DMS153 (cell line): ENCODE measurements around the gene NACC2.
A peak's percentile ranks its signal among the peaks of the same experiment; 100 is the strongest.
"Not testable (repeated sequence)": the region's sequence is repeated elsewhere in the genome, so short reads cannot be mapped to it uniquely, and the experiment has no call there.

ENCODE experiments used
- DNase-seq: peaks from one replicate; lab custom pipeline; 2025; lab: John Stamatoyannopoulos, UW

The NACC2 gene

DNA sequence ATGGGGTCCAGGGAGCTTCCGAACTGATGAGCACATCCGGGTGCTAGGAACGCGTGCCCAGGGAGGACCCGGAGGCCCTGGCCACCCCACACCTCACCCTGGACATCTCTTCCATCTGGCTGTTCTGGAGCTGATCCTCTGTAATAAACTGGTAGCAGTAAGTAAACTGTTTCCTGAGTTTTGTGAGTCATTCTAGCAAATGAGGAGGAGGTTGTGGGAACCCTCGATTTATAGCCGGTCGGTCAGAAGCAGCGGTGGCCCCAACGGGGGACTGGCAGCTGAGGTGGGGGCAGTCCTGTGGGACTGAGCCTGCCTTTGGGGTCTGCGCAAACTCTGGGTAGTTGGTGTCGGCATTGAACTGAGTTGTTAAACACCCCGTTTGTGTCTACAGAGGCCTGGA, 118.6 kb downstream of the NACC2 start:
- no peak for DNase-seq

DNA sequence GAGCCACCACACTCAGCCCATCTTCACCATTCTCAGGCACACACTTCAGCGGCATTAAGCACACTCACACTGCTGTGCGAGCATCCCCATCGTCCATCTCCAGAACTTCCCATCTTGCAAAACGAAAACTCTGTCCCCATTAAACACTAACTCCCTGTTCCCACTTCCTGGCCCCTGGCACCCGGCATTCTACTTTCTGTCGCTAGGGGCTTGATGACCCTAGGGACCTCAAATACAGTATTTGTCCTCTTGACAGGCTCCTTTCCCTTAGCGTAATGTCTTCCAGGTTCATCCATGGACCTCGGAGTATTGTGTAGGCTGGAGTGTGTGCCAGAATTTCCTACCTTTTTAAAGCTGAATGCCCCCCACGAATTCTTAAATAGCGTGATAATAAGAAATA, 119.3 kb downstream of the NACC2 start:
- no peak for DNase-seq

DNA sequence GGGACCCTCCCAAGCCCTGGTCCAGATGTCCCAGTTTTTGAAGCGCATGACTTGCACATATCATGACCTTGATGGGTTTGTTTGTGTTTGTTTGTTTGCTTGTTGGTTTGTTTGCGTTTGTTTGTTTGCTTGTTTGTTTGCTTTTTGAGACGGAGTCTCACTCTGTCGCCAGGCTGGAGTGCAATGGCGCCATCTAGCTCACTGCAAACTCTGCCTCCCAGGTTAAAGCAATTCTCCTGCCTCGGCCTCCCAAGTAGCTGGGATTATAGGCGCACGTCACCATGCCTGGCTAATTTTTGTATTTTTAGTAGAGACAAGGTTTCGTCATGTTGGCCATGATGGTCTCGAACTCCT, 120.9 kb downstream of the NACC2 start:
- DNase-seq, result no peak

DNA sequence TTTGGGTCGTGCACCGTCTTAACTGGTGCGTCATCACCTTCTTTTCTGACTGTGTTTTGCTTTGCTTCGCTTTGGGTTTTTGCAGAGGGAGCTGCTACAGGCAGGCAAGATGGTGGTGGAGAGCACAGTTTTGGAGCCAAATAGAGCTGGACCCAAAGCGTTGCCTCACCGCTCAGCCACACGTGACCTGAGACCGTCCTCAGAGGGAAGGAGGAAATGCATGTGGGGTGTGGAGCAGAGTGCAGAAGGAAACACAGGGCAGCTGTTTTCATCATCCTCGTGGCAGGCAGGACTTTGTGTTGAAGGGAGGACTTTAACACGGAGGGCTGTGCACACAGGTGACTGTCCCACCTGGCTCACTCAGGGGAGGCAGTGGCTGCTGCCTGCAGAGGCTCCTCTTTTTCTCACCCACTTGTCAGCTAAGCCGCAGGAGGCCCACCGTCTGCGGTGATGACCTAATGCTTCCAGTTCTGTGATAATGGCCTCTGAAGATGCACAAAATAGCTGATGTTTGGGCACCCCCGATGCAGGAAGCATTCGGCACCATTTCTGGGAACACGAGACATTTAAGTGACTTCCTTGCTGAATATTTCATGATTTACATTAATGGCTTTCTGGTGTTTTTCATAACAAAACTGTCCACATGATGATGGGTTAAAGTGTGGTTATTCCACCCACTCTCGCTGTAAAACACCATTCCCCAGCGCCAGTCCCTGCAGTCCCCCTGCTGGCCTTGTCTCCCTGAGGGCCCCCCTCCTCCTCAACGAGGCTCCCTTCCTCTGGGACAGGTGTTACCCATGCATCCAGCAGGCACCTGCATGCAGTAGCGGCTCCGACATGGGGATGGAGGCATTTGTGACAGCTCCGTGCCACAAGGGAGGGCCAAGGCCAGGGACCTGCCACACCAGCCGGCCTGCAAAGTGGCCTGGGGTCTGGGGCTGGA, 121.5 kb downstream of the NACC2 start:
- DNase-seq, result no peak

DNA sequence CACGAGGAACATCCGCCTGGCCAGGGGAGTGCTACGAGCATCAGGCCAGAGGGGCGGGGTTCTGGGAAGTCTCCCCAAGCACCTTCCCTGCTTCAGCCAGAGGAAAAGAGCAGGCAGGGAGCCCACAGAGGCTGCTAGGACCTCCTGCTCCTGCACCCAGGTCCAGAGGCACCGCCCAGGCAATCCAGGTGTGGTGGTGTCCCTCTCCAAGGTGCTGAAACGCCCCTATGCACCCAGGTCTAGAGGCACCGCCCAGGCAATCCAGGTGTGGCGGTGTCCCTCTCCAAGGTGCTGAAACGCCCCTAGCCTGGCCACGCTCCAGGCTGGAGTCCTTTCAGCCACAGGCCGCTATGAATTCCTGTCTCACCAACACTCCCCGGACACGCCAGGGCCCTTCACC, 123.2 kb downstream of the NACC2 start:
- no peak for DNase-seq

DNA sequence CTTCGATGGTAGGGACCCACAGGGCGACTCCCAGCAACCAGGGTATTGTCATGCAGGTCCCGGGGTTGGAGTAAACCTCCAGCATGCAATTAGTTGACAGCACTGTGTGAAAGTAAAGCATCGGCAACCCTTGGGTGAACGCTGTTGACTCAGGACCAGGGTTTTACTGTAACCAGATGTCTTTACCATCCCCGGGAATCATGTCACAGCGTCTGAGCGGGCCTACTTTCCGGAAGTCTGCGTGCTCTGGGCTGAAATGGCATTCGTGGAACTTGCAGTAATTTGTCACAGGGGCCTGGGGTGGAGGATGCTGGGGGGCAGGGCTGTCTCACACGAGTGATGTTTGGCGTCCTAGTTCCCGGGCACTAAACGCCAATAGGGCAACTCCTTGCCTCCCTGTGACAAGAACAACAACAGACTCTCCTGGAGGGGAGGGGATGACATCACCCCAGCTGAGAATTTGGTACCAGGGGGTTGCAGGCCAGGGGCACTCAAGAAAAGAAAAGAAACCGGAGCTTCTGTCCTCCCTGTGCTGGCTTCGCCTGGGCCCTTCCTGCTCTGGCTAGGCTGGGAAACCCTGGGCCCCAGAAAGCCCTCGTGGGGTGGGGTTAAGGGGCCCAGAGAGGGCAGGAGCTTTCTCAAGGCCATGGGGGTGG, 123.8 kb downstream of the NACC2 start:
- DNase-seq, result no peak

DNA sequence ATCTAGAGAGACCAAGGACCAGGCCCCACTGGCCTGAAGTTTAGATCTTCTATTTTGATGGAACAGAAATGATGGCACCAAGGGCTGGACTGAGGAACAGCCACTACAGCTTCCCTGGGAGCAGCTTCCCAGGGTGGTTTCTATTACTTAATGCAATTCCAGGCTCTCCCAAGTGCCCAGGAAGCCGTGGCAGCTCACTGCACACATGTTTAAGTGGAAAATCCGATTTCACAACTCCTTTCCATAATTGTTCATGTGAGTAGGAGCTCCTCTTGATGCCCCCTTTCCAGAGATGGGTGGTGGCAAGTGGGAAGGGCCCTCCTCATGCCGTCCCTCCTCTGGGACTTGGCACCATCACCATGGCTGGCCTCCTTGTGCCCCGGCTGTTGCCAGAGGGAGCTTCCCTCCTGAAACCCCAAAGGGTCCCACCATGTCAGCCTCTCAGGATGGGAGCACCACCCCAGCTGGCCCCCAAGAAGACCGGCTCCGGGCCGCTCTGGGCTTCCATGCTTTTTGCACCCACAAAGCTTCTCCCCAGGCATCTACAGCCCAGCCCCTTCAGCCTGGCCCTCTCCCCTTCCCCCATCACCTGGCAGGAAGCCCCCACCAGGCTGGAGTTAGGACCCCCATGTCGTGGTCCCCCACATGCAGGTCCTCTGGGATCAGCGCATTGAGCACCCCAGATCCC, 124.8 kb downstream of the NACC2 start:
- DNase-seq, result no peak

DNA sequence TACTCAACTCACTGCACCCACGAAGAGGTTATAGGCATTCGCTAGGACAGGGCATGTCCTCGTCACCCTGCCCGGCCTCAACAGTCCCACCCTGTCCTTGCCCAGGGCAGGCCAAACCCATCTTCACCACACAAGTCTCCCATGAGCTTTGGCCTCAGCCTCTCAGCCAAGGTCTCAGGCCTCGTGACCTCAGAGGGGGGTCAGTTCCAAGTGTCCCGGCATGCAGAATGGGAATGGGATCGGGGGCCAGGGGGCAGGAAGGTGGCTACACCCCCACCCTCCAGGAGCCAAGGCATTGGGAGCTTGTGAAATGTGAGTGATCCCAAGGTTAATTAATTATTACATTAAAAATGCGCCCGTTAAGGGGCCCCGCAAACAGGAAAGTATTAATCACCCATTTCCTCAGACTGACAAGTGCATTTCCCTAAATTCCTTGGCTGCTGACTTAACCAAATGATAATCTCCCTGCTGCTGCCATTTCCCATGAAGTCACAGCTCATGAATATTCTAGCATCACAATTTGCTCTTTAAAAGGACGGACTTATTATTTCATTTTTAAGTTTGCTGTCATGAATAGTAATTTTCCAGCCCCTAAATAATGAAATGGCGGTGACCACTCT, 125.9 kb downstream of the NACC2 start:
- no peak for DNase-seq

DNA sequence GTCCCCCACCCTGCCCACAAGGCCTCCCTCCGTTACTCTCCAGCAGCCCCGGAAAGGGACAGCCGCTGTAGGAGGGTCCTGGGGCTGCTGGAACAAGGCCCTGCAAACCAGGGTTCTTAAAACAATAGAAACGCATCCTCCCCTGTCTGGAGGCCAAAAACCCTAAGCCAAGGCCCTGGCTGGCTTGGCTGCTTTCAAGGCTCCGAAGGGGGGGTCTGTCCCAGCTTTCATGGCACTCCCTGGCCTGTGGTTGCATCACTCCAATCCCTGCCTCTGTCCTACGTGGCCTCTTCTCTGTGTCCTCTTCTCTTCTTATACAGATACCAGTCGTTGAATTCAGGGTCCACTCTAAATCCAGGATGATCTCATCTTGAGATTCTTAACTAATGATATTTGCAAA, 126.5 kb downstream of the NACC2 start:
- no peak for DNase-seq

DNA sequence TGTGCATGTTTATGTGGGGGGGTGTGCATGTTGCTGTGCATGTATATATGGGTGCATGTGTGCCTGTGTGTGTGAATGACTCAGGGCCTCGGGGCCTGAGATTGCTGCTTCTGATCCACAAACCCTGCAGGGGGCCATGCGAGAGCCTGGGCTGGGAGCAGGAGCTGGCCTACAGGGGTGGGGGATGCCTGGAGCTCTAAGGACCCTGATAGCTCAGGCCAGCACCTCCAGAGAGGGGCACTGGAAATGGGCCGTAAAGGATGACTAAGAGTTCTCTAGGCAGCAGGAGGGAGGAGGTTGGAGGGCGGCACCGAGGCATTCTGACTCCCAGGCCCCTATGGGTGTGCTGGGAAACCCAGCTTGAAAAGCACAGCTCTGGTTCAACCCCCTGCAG, 127.0 kb downstream of the NACC2 start:
- DNase-seq, result no peak

DNA sequence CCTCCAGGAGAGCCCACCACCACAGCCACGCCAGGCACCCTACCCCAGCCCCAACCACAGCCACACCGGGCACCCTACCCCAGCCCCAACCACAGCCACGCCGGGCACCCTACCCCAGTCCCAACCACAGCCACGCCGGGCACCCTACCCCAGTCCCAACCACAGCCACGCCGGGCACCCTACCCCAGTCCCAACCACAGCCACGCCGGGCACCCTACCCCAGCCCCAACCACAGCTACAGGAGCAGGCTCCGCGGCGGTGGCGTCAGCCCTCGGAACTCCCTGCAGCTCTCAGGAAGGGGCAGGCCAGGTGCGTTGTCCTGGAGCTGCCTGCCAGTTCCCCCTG, 128.2 kb downstream of the NACC2 start:
- DNase-seq, result not testable (repeated sequence)

DNA sequence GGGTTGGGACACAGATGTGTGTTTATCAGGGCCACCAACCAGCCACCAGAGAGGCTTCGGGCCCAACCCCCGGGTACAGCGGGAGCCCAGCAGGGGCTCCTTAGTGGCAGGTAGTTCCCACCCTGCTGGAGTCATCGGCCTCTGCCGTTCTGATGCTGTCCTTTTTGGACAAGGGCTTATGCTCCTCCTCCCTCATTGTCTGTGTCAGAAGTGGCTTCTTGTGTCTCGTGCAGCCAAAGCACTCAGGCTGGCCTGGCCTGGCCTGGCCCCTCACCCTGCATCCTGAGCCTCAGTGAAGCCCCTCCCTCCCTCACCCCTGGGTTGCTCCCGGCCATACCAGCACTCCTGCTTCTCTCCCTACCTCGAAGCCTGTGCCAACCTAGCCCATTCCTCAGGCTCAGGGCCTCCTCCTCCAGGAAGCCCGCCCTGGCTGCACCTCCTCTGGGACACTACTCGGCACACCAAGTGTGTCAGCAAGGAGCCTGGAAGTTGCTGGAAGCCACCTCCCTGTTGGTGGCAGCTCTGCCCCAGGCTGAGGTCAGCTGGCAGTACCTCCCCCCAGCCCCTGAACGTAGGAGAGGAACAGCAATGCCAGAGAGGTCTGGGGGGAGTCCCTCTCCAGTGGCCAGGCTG, 129.8 kb downstream of the NACC2 start:
- DNase-seq, result no peak

DNA sequence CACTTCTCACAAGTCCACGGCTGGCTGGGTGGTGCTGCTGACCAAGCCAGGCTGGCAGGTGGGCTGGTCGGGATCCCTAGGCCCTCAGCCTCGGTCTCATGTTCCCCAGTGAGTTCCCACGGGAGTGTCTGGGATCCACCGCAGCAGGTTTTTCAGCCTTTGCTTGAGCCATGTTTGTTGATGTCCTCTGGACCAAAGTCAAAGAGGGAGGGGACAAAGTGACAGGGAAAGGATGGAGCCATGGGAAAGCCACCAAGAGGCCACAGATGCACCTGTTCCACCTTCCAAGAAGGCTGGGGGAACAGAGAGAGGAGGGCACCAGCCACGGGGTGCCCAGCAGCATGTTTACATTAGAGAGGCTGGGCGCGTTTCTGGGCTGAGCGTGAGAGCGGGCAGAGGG, 131.2 kb downstream of the NACC2 start:
- no peak for DNase-seq

DNA sequence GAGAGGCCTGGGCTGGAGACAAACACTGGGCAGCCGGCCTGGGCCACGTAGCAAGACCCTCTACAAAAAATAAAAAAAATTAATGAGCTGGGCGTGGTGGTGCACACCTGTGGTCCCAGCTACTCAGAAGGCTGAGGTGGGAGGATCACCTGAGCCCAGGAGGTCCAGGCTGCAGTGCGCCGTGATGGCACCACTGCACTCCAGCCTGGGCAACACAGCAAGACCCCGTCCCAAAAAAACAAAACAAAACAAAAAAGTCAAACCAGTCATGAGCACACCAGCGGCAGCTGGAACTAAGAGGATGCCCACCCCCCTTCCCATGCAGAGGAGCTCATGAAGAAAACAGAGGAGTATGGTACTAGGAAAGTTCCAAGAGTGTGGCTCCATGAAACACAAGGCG, 131.8 kb downstream of the NACC2 start:
- no peak for DNase-seq

DNA sequence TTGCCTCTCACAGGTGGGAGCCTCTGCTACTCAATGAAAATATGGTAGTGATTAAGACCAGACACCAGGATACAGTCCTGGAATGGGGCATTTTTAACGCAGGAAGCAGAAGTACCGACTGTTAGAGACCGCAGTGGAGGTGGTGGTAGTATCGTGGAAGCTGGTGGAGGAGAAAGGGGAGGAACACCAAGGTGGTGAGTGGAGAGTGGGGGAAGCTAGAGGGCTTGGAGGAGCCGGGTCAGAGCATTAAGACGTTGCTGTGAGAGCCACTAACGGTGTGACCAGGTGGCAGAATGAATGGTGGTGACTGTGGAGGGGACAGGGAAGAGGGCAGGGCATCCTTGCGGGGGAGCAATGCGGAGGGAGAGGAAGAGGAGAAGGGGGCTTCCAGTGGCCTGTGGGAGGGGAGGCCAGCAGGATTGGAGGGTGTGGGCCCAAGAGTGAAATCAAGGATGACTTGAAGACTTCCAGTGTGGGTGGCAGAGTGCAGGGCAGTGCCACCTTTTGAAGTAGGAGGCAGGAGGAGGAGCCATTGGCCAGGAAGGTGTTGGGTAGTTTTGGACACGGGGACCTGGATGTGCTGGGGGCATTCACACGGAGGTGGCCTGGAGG, 132.3 kb downstream of the NACC2 start:
- DNase-seq, result no peak

DNA sequence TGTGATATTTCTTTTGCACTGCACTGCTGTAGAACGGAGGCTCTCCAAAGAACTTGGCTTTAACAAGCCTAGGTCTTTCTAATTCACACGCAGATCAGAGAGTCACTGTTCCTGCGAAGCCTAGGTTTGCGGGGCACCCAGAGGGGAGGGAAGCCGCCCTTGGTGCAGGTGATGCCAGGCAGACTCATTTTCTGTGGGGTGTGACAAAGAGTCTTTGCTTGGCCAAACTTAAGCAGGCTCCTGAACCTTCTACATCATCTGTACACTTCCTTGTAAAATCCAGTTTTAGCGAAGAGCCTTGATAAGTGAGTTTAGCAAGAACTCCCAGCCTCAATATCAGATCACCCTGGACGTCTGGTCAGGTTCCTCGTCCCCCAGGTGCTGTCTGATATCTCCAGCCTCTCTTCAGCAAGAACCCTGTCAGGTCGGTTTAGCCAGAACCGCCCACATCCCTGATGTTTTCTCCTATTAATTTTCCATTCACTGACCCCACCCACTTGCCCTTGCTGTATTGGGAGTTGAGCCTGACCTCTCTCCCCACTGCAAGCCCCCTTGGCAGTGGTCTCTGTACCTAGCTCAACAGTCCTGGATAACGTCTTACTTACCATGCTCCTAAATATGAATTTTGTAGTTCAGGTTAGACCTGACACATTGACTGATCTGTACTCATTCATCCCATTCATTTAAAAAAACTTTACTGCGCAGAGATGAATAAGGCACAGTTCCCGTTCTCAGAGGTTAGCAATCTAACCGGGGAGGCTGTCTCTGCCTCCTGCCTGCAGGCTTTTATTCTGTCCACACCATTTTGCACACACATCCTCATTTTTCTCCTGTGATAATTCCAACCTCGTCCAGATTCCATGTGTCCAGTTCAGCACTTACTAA, 133.0 kb downstream of the NACC2 start:
- peak; percentile 6 for DNase-seq

DNA sequence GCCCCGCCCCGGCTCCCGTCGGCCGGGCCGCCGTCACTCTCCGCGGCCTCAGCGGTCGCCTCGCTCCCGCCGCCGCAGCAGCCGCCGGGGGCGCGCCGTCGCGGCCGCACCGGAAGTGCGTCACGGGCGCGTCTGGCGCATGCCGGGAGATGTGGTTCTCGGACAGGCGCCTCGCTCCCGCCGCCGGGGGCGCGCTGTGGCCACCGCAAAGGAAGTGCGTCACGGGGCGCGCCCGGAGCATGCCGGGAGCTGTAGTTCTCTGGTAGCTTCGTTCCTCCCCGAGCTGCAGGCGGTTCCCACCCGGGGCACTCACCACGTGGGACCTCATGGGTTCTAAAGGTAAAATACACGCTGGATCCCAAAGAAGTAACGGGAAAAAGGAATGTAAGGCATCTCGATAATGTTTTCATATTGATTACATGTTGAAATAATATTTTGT, 133.8 kb downstream of the NACC2 start, which contains the start of gene UBAC1:
TSS of gene UBAC1 (minus strand) at position 97 of the 439 bp plus-strand sequence. CDS start 211 bp downstream, outside the sequence.
- peak; percentile 89 for DNase-seq

DNA sequence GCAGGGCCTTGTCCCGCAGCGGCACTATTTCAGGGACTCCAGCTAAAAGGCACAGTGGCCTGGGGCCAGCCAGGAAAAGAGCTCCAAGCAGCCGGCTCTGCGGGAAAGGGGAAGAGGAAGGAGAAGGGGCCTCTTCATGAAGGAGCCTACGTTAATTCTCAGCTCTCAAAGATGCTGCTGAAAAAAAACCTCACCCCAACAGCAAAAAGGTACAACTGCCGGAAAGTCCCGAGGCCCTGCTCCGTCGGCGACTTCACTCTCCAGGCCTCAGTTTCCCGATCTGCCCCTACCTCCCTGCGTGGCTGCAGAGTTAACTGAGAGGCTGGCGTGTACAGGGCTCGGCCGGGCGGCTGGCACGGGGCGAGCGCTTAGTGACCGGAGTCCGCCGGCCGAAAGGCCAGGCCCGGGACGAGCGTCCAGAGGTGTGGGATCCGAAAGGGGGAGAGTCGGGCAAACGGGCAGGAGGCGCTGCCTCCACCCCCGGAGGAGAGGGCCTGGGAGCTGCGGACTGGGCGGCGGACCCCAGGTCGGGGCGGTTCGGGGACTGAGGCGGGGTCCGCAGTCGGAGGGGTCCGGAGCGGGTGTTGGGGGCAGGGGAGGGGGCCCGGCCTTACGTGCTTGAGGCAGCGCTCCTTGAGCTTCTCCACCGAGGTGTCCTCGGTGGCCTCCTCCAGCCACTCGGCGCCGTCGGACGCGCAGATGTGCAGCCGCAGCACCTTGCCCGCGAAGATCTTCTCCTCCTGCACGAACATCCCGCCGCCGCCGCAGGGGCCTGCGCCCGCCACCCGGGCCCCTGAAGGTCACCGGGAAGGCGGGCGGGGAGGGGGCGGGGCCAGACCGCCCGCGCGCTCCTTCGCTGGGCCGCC, 134.4 kb downstream of the NACC2 start:
- DNase-seq, result no peak

DNA sequence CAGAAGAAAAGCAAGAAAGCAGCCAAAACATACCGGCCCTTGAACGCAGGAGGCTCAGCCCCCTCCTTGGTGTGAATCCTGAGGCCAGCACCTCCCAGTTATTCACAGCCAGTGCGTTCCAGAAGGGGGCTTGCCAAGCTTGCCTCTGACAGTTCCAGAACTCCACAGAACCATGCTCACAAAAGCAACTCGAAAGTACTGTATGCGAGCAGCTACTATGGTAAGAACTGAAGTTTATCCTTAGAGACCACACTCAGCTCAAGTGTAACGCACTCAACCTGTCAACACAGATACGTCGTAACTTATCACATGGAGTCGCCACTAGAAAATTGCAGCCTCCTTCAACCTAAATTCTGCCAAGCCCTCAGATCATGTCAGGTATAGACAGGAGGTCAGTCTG, 135.3 kb downstream of the NACC2 start:
- DNase-seq, result no peak

DNA sequence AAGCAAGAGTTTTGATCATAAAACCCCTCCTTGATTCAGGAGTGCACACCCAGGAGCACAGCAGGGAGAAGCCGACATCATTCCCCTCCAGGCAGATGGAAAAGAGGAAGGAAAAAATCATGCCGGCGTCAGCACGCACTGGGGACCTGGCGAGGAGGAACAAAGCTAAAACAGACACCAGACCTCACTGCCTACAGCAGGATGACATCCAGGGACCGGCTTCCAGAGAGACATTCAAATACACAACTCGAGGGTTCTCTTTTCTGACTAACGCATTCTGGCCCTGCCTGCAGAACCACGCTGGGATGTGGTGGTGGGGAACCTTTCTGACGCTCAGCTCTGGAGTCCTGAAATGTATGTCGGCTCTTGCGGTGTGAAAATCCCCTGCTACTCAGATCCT, 136.6 kb downstream of the NACC2 start:
- no peak for DNase-seq
